ENCODE measurements around the gene MRPL30.
"Not testable (repeated sequence)": the region's sequence is repeated elsewhere in the genome, so short reads cannot be mapped to it uniquely, and the experiment has no call there.

The MRPL30 gene

GRCh38 chr2:99180755-99181623 is at the start of gene MRPL30, which contains the start of gene MITD1:
TSS of gene MRPL30 (plus strand) at chr2:99181184. CDS start at chr2:99186204, 5,020 bp downstream.
TSS of gene MITD1 (minus strand) at chr2:99181058. CDS start at chr2:99180981, 77 bp downstream.
- peak; percentile 95 for DNase-seq

- DNase-seq = not testable (repeated sequence)
Observed at GRCh38 chr2:99135044-99135556, 45.9 kb upstream of the MRPL30 start.

GRCh38 chr2:99139003-99139402 is 42.0 kb upstream of the MRPL30 start:
- DNase-seq = no peak

- DNase-seq = peak; percentile 7
Observed at GRCh38 chr2:99140056-99140859, 40.7 kb upstream of the MRPL30 start.

- no peak for DNase-seq
Observed at GRCh38 chr2:99140860-99141109, 40.2 kb upstream of the MRPL30 start.

- DNase-seq = peak; percentile 78
Observed at GRCh38 chr2:99141110-99142108, 39.6 kb upstream of the MRPL30 start, which contains the start of gene C2orf15. TSS of gene C2orf15 (plus strand) at chr2:99141707. CDS start at chr2:99150559, 8,852 bp downstream.

- peak; percentile 24 for DNase-seq
Observed at GRCh38 chr2:99150706-99151105, 30.3 kb upstream of the MRPL30 start.

- DNase-seq = no peak
Observed at GRCh38 chr2:99152199-99152895, 28.6 kb upstream of the MRPL30 start.

- no peak for DNase-seq
Observed at GRCh38 chr2:99153921-99154604, 26.9 kb upstream of the MRPL30 start.

- peak; percentile 83 for DNase-seq
Observed at GRCh38 chr2:99154643-99155536, 26.1 kb upstream of the MRPL30 start, which contains the start of the genes LIPT1 and TSGA10. TSS of gene LIPT1 (plus strand) at chr2:99154967. CDS start at chr2:99161958, 6,991 bp downstream. TSS of gene TSGA10 (minus strand) at chr2:99154942. CDS start at chr2:99109439, 45,503 bp downstream.

- no peak for DNase-seq
Observed at GRCh38 chr2:99156891-99157290, 24.1 kb upstream of the MRPL30 start.

GRCh38 chr2:99158599-99158998 is 22.4 kb upstream of the MRPL30 start:
- no peak for DNase-seq

GRCh38 chr2:99159594-99159993 is 21.4 kb upstream of the MRPL30 start:
- DNase-seq = no peak

- DNase-seq = no peak
Observed at GRCh38 chr2:99166218-99166617, 14.8 kb upstream of the MRPL30 start.

GRCh38 chr2:99169534-99169933 is 11.4 kb upstream of the MRPL30 start:
- no peak for DNase-seq

GRCh38 chr2:99171377-99172140 is 9.4 kb upstream of the MRPL30 start:
- no peak for DNase-seq

- no peak for DNase-seq
Observed at GRCh38 chr2:99181624-99182000, 628 bp downstream of the MRPL30 start.

- DNase-seq = no peak
Observed at GRCh38 chr2:99183025-99183424, 2.0 kb downstream of the MRPL30 start.

GRCh38 chr2:99184811-99185210 is 3.8 kb downstream of the MRPL30 start:
- no peak for DNase-seq
